ENCODE measurements around the gene LRBA.

DNA sequence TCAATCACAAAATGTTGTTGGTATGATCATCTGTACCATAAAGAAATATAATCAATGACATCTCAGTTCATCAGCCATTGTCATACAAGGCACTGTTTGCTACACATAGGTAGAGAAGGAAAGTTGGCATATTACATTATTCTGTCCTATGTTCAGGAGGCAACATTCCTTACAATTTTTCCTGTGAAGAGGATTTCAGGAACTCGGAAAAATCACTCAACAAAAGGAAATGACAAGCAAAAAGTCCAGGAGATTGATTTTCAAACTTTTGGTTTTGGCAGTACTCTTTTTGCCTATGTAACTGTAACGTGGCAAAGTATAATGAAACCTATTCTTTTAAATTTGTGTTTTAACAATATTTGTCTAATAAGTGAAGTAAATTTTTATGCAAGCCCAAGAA lies 301.8 kb downstream of the LRBA start:
- TF ChIP-seq EZH2phosphoT487 (IDR thresholded peaks at IDR 0.05; ENCODE audit: borderline replicate concordance, low read length) = no peak
- TF ChIP-seq, protein P1, sequence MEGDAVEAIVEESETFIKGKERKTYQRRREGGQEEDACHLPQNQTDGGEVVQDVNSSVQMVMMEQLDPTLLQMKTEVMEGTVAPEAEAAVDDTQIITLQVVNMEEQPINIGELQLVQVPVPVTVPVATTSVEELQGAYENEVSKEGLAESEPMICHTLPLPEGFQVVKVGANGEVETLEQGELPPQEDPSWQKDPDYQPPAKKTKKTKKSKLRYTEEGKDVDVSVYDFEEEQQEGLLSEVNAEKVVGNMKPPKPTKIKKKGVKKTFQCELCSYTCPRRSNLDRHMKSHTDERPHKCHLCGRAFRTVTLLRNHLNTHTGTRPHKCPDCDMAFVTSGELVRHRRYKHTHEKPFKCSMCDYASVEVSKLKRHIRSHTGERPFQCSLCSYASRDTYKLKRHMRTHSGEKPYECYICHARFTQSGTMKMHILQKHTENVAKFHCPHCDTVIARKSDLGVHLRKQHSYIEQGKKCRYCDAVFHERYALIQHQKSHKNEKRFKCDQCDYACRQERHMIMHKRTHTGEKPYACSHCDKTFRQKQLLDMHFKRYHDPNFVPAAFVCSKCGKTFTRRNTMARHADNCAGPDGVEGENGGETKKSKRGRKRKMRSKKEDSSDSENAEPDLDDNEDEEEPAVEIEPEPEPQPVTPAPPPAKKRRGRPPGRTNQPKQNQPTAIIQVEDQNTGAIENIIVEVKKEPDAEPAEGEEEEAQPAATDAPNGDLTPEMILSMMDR (IDR thresholded peaks at IDR 0.05; ENCODE audit: low read depth, low read length, poor library complexity, severe bottlenecking) = no peak
